Measurements from ENCODE around the gene FBXO4. TPM values are rescaled to one million over a fixed set of nuclear protein-coding genes. Genes with fewer than 3 reads are reported as not detected.

The FBXO4 gene
- total RNA-seq, 4 donors from 2014 or later: 1.8 to 4.7 (median 3.1) TPM

GRCh38 chr5:41896230-41896629, 28.9 kb upstream of the FBXO4 start:
- intact Hi-C loops (cut with DNase I; ENCODE audit: low total_unique reads) (no loop called here), in situ Hi-C loops (cut with MboI; ENCODE audit: low sequenced_read_pairs in 4 of 4) (no loop called here)
- no peak for DNase-seq
- Histone ChIP-seq H3K36me3 (no peaks in the 10 kb centered on the region), H3K9me3 (no peaks in the 10 kb centered on the region), H3K27me3 (no peaks in the 10 kb centered on the region), H3K4me3 (no peak overlapping the region), H3K27ac (no peak overlapping the region), H3K4me1 (no peaks in the 10 kb centered on the region)
- TF ChIP-seq CTCF (IDR thresholded peaks at IDR 0.05 in 4 of 5, conservative IDR thresholded peaks at IDR 0.05 in 1 of 5) (no peak), POLR2A (IDR thresholded peaks at IDR 0.05) (no peak)
- no peak for ATAC-seq

- DNase-seq (no peak), ATAC-seq (peak in 1 of 2 donors; percentile 13)
- in situ Hi-C loops (cut with MboI; ENCODE audit: low sequenced_read_pairs in 4 of 4) (no loop called here), intact Hi-C loops (cut with DNase I; ENCODE audit: low total_unique reads) (loop anchor here (10.0 kb wide), 5 partner anchors 521 to 1581 kb away; partner anchors contain the start of genes GHR, RPL37 and TMEM267)
- peak overlapping the region; percentile 89 to 95 (median 93) for H3K27ac ChIP-seq
- peak overlapping the region; percentile 63 to 88 (median 83) for H3K4me3 ChIP-seq
- no peak for TF ChIP-seq CTCF (IDR thresholded peaks at IDR 0.05 in 4 of 5, conservative IDR thresholded peaks at IDR 0.05 in 1 of 5)
- TF ChIP-seq POLR2A (IDR thresholded peaks at IDR 0.05): no peak
- H3K4me1 ChIP-seq: peaks cover 22 to 41% of the 10 kb centered on the region in 2 donors
- H3K36me3 ChIP-seq: no peaks in the 10 kb centered on the region
- H3K9me3 ChIP-seq: no peaks in the 10 kb centered on the region
- no peaks in the 10 kb centered on the region for H3K27me3 ChIP-seq
These were observed 21.6 kb upstream of the FBXO4 start for GRCh38 chr5:41903382-41903891.

GRCh38 chr5:41903892-41904799, 20.9 kb upstream of the FBXO4 start, which contains the start of gene RIMOC1:
TSS of gene RIMOC1 (plus strand) at chr5:41904344. CDS start at chr5:41904368, 24 bp downstream.
- peaks cover 27 to 46% of the 10 kb centered on the region in 2 donors for H3K4me1 ChIP-seq
- H3K27me3 ChIP-seq: no peaks in the 10 kb centered on the region
- peak; percentile 98 to 99 for DNase-seq
- no peaks in the 10 kb centered on the region for H3K9me3 ChIP-seq
- H3K4me3 ChIP-seq: peak within 1 kb of the TSS; percentile 80 to 88 (median 84)
- intact Hi-C loops (cut with DNase I; ENCODE audit: low total_unique reads) (loop anchor here (1.0 to 10.0 kb wide), 9 partner anchors 21 to 1581 kb away; partner anchors contain the start of genes FBXO4, GHR, OXCT1 and RPL37), in situ Hi-C loops (cut with MboI; ENCODE audit: low sequenced_read_pairs in 4 of 4) (no loop called here)
- TF ChIP-seq CTCF (IDR thresholded peaks at IDR 0.05 in 4 of 5, conservative IDR thresholded peaks at IDR 0.05 in 1 of 5): peak in 2 of 5 experiments; percentile 50 to 59
- TF ChIP-seq POLR2A (IDR thresholded peaks at IDR 0.05): peak; percentile 85 to 95
- no peaks in the 10 kb centered on the region for H3K36me3 ChIP-seq
- peak; percentile 98 to 99 for ATAC-seq
- H3K27ac ChIP-seq: peak within 1 kb of the TSS; percentile 89 to 95 (median 93)

GRCh38 chr5:41906151-41906550, 18.9 kb upstream of the FBXO4 start:
- no peak overlapping the region for H3K4me3 ChIP-seq
- H3K27ac ChIP-seq: peak overlapping the region in 1 of 4 donors; percentile 95
- DNase-seq (no peak), ATAC-seq (no peak)
- no peaks in the 10 kb centered on the region for H3K27me3 ChIP-seq
- intact Hi-C loops (cut with DNase I; ENCODE audit: low total_unique reads): loop anchor here (1.0 to 10.0 kb wide), 6 partner anchors 14 to 1579 kb away; partner anchors contain the start of genes GHR, RPL37 and TMEM267
- H3K36me3 ChIP-seq: peaks cover 0 to 19% of the 10 kb centered on the region in 2 donors
- in situ Hi-C loops (cut with MboI; ENCODE audit: low sequenced_read_pairs in 4 of 4): no loop called here
- no peak for TF ChIP-seq POLR2A (IDR thresholded peaks at IDR 0.05)
- H3K9me3 ChIP-seq: no peaks in the 10 kb centered on the region
- peaks cover 31 to 53% of the 10 kb centered on the region in 2 donors for H3K4me1 ChIP-seq

All from gastrocnemius medialis (tissue), 4 donors.